ENCODE measurements around the gene CTSH. TPM values are rescaled to one million over a fixed set of nuclear protein-coding genes. Genes with fewer than 3 reads are reported as not detected.

The CTSH gene
- total and polyA plus RNA-seq, 2 of the 13 experiments (the other 11 are each of a cell fraction or from before 2014, with no cell fraction given), result 265 to 653 TPM

DNA sequence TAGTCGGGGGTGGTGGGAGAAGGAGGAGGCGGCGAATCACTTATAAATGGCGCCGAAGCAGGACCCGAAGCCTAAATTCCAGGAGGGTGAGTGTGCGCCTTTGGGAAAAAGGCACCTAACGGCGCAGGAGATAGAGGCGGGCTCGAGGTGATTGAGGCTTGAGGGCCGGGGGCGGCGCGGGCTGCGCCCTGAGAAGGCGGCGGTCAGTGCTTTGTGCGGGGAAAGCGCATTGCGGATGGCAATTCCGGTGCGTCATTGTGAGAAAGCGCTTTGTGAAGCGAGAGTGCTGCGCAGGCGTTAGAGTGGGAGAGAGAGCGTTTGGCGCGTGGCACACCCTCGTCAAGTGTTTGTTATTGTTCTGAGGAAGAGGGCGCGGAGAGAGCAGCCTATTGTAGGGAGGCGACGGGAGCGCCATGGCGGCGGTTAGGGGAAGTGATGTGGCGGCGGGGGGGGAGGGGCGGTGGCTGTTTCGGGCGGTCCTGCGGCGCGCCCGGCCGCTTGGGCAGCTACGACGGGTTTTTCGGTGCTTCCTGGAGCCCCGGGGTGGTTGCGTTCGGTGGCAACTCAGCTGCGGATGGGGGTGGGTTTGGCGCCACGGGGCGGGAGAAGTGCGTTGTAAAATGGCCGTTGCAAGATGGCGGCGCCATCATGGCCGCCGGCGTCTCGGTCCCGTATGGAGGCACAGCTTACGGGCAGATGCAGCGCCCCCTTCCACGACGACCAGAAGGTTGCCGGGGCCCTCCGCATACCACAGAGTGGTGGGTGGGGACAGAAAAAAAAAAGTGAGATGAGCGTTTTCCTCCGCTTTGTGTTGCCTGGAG, 71.7 kb downstream of the CTSH start (continued):
- no peak for TF ChIP-seq NFE2L1 (CRISPR knock-in tag; IDR thresholded peaks at IDR 0.05; ENCODE audit: borderline replicate concordance)
- TF ChIP-seq, protein P1, sequence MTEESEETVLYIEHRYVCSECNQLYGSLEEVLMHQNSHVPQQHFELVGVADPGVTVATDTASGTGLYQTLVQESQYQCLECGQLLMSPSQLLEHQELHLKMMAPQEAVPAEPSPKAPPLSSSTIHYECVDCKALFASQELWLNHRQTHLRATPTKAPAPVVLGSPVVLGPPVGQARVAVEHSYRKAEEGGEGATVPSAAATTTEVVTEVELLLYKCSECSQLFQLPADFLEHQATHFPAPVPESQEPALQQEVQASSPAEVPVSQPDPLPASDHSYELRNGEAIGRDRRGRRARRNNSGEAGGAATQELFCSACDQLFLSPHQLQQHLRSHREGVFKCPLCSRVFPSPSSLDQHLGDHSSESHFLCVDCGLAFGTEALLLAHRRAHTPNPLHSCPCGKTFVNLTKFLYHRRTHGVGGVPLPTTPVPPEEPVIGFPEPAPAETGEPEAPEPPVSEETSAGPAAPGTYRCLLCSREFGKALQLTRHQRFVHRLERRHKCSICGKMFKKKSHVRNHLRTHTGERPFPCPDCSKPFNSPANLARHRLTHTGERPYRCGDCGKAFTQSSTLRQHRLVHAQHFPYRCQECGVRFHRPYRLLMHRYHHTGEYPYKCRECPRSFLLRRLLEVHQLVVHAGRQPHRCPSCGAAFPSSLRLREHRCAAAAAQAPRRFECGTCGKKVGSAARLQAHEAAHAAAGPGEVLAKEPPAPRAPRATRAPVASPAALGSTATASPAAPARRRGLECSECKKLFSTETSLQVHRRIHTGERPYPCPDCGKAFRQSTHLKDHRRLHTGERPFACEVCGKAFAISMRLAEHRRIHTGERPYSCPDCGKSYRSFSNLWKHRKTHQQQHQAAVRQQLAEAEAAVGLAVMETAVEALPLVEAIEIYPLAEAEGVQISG (CRISPR knock-in tag; IDR thresholded peaks at IDR 0.05), result peak; percentile 86
- peak; percentile 34; the same call in 1 of the 2 replicates for TF ChIP-seq ZNF124 (CRISPR knock-in tag; IDR thresholded peaks at IDR 0.05)
- TF ChIP-seq CAMTA2 (CRISPR knock-in tag; IDR thresholded peaks at IDR 0.05; ENCODE audit: borderline replicate concordance), result no peak
- TF ChIP-seq EED (CRISPR knock-in tag; IDR thresholded peaks at IDR 0.05), result no peak
- TF ChIP-seq HOXA3 (CRISPR knock-in tag; IDR thresholded peaks at IDR 0.05), result peak; percentile 100
- peak; percentile 31; the same call in 1 of the 2 replicates for TF ChIP-seq RARA (CRISPR knock-in tag; IDR thresholded peaks at IDR 0.05)

DNA sequence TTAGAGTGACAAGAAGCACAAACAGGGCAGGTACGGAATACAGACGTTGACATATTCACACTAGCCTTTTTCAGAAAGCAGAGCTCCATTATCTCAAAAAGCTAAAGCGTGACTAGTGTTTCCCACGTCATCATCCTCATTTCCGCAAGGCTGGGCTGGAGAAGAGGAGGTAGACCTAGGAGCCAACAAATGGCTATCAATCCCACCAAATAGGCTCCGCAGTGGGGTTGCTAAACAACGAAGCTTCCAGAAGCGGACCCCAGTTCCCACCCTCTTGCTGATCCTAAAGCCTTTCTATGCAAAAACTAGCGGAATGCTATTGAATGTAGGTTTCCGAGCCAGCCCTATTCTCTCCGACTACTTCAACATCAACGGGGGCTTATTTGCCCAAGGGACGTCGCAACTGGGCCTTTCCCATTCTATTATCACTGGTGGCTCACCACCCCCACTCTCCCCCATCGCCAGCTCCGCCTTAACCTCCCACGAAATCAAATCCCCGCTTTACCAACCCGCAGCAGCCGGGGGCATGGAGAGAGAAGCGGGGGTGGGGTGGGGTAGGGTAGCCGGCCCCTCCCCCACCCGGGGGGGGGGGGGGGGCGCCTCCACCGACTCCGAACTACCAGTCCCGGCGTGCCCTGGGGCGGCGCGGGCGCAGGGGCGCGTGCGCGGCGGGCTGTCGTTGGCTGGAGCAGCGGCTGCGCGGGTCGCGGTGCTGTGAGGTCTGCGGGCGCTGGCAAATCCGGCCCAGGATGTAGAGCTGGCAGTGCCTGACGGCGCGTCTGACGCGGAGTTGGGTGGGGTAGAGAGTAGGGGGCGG, 72.5 kb downstream of the CTSH start, which contains the start of gene MORF4L1:
Gene MORF4L1, plus strand, starts transcription at position 736 of the 817 bp plus-strand sequence. CDS start 128 bp downstream, outside the sequence.
- Histone ChIP-seq H3K79me2 (ENCODE audit: insufficient read depth, low read length) (peaks cover 49% of the 10 kb centered on the region), H3K9me3 (ENCODE audit: low read length) (no peaks in the 10 kb centered on the region), H3K27me3 (ENCODE audit: control insufficient read depth in 1 of 2, insufficient read depth in 2 of 2, low read length in 2 of 2) (peaks cover 0 to 5% of the 10 kb centered on the region in 2 experiments; a peak in 2 of 5 replicates), H3K36me3 (replicated peaks in 1 of 2; ENCODE audit: control insufficient read depth in 1 of 2, insufficient read depth in 2 of 2, low read length in 2 of 2) (no peaks in the 10 kb centered on the region), H3K4me2 (ENCODE audit: low read depth, low read length) (peak within 1 kb of the TSS; percentile 89), H3K4me1 (ENCODE audit: insufficient read depth, low read length) (peaks cover 47% of the 10 kb centered on the region), H4K20me1 (ENCODE audit: insufficient read depth, low read length) (peaks cover 39% of the 10 kb centered on the region), H3K4me3 (replicated peaks in 1 of 3; ENCODE audit: insufficient read depth in 1 of 3, low read depth in 2 of 3, low read length in 3 of 3) (peak within 1 kb of the TSS; percentile 97 to 100 (median 100)), H2AFZ (ENCODE audit: low read length) (peak within 1 kb of the TSS; percentile 90), H3K9ac (ENCODE audit: insufficient read depth, low read depth, low read length) (peak within 1 kb of the TSS; percentile 100), H3K27ac (ENCODE audit: extremely low read length, insufficient read depth, low read length) (peak within 1 kb of the TSS; percentile 100)
- 24% methylated on average over 35 of the region's 52 CpGs for WGBS (ENCODE audit: low lambda C conversion rate)
- peak; percentile 95 for ATAC-seq
- in situ Hi-C loops (cut with HindIII; ENCODE audit: extremely low pct_ligation_motif_present, low pct_unique_long_range_greater_than_20kb), result no loop called here
- ChIA-PET POLR2A (interaction anchor here (0.6 to 3.1 kb wide), 8 partner anchors 10 to 741 kb away, joined by 3 to 10 read pairs (median 3); partner anchors contain the start of gene CIB2), CTCF (ENCODE audit: low intra/inter-chr PET ratio, low total read pairs) (no interaction called here)
- DNase-seq (ENCODE audit: low spot score), result peak; percentile 88
- intact Hi-C loops (cut with micrococcal nuclease; ENCODE audit: unreplicated experiment), result no loop called here
- BruUV-seq (replicated peaks), result TSS peak; percentile 68
- FAIRE-seq, result peak; percentile 53
- TF ChIP-seq, protein P2, sequence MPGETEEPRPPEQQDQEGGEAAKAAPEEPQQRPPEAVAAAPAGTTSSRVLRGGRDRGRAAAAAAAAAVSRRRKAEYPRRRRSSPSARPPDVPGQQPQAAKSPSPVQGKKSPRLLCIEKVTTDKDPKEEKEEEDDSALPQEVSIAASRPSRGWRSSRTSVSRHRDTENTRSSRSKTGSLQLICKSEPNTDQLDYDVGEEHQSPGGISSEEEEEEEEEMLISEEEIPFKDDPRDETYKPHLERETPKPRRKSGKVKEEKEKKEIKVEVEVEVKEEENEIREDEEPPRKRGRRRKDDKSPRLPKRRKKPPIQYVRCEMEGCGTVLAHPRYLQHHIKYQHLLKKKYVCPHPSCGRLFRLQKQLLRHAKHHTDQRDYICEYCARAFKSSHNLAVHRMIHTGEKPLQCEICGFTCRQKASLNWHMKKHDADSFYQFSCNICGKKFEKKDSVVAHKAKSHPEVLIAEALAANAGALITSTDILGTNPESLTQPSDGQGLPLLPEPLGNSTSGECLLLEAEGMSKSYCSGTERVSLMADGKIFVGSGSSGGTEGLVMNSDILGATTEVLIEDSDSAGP (CRISPR knock-in tag; IDR thresholded peaks at IDR 0.05; ENCODE audit: borderline replicate concordance), result no peak
- TF ChIP-seq, protein P3, sequence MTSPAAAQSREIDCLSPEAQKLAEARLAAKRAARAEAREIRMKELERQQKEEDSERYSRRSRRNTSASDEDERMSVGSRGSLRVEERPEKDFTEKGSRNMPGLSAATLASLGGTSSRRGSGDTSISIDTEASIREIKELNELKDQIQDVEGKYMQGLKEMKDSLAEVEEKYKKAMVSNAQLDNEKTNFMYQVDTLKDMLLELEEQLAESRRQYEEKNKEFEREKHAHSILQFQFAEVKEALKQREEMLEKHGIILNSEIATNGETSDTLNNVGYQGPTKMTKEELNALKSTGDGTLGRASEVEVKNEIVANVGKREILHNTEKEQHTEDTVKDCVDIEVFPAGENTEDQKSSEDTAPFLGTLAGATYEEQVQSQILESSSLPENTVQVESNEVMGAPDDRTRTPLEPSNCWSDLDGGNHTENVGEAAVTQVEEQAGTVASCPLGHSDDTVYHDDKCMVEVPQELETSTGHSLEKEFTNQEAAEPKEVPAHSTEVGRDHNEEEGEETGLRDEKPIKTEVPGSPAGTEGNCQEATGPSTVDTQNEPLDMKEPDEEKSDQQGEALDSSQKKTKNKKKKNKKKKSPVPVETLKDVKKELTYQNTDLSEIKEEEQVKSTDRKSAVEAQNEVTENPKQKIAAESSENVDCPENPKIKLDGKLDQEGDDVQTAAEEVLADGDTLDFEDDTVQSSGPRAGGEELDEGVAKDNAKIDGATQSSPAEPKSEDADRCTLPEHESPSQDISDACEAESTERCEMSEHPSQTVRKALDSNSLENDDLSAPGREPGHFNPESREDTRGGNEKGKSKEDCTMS (CRISPR knock-in tag; conservative IDR thresholded peaks at IDR 0.05), result no peak
- TF ChIP-seq ZNF383 (CRISPR knock-in tag; IDR thresholded peaks at IDR 0.05; ENCODE audit: borderline replicate concordance) (no peak), ZNF7 (CRISPR knock-in tag; IDR thresholded peaks at IDR 0.05) (no peak)
